Head of caudate nucleus (tissue), 42 donors: ENCODE data around the gene ITPR3.
"Not testable (repeated sequence)": the region's sequence is repeated elsewhere in the genome, so short reads cannot be mapped to it uniquely, and the experiment has no call there.

Source experiments
- DNase-seq, 42 donors: peaks; one replicate each; pipeline versions ENCODE4 v3.0.0 to v3.0.0-alpha.2; 2020 to 2021; ENCODE audit warnings: mixed read lengths in 7 of 42
- intact Hi-C: fragments of 100-400 bp; cut with DNase I; formaldehyde crosslinking; loops from one replicate; pipeline ENCODE4 v1.15.0; 2022

The ITPR3 gene

DNA sequence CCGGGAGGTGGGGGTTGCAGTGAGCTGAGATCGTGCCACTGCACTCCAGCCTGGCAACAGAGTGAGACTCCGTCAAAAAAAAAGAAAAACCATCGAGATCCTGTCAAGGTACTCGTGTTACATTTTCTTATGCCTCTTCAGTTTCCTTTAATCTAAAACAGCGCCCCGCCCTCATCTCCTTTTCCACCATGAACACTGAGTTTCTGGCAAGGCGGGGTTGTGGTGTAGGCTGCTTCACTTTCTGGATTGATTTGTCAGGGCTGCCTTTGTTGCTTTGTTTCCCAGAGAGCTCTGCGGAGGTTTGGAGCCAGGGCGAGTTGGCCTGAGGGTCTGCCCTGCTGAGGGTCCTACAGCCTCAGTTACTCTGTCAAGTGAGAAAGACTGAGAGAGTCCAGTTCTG is 8.9 kb downstream of the ITPR3 start:
- DNase-seq = peak in 26 of 42 donors; percentile 23 to 82 (median 42)
- intact Hi-C loops = loop anchor here (5.0 kb wide), 1 partner anchor 43 kb away; no protein-coding TSS in a partner anchor

DNA sequence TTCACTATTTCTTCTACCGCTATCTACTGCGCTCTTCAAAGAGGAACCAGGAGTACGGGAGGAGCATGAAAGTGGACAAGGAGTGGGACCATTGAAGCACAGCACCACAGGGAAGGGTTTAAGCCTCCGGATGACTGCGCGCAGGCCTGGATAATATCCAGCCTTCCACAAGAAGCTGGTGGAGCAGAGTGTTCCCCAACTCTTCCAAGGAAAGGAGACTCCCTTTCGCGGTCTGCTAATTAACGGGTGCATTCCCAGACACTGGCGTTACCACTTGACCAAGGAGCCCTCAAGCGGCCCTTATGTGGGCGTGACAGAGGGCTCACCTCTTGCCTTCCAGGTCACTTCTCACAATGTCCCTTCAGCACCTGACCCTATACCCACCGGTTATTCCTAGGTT is 10.4 kb downstream of the ITPR3 start:
- DNase-seq = not testable (repeated sequence)
- intact Hi-C loops = loop anchor here (5.0 kb wide), 1 partner anchor 44 kb away; no protein-coding TSS in a partner anchor

DNA sequence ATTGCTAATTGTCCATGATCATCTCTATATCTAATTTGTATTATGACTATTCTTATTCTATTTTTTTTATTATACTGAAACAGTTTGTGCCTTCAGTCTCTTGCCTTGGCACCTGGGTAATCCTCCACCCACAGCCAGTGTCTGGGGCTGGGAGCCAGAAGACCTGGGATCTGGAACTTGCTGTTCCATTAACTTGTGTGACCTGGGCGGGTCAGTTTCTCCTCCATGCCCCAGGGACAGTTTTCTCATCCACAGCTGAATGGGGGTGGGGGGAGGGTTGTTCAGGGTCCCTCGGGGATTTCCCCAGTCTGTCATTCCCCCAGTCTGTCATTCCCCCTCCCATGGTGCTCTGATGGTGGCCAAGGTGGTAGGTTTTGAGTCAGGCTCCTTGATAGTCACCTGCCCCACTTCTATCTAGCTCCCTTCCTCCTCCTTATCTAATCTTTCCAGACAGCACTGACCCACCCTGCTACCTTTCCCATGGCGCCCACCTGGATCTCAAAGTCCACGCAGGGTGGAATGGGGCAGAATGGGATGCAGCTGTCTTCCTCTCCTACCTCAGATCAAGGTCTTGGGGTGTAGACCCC is 10.9 kb downstream of the ITPR3 start:
- no peak for DNase-seq
- intact Hi-C loops = loop anchor here (5.0 kb wide), 1 partner anchor 45 kb away; no protein-coding TSS in a partner anchor

DNA sequence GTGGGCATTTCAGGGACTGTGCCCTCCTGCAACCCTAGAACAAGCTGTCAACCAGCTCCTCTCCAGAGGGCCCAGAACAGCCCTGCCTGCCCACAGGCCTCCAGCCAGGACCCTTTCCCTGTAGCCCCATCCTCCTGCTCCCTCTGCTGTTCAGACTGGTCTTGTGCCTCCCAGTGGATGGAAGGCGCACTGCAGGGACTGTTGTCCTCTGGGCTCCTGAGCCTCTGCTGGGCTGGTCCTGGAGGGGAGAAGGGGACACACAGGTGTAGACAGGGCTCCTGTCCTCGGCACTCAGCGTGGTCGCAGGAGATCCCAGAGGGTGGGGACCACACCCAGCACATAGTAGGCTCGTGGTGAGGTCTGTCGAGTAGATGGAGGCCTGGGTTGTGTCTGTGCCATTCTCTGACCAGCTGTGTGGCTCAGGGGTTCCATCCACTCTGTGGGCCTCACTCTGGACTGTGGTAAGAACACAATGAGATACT is 11.5 kb downstream of the ITPR3 start:
- peak in 32 of 42 donors; percentile 27 to 82 (median 50) for DNase-seq
- intact Hi-C loops = loop anchor here (5.0 kb wide), 1 partner anchor 45 kb away; no protein-coding TSS in a partner anchor

DNA sequence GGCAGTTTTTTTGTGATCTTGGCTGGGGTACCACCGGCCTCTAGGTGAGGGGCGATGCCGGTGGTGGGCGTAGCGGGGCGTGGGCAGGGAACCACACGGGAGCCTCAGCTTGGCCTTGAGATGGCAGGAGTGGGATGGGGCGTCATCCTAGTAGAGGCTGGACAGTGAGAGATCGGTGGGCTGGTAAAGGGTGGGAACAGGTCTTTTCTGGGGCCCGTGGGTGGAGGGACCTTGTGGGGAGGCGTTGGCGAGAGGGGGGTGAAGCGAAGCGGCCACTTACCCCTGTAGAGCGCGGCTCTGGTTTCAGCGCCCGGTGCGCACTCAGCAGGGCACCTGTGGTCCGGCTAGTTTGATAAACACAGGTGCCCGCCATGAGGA is 12.0 kb downstream of the ITPR3 start:
- DNase-seq = no peak
- intact Hi-C loops = loop anchor here (5.0 kb wide), 1 partner anchor 46 kb away; no protein-coding TSS in a partner anchor

GRCh38 chr6:33633462-33634158 is 12.5 kb downstream of the ITPR3 start:
- peak in 36 of 42 donors; percentile 7 to 79 (median 44) for DNase-seq

DNA sequence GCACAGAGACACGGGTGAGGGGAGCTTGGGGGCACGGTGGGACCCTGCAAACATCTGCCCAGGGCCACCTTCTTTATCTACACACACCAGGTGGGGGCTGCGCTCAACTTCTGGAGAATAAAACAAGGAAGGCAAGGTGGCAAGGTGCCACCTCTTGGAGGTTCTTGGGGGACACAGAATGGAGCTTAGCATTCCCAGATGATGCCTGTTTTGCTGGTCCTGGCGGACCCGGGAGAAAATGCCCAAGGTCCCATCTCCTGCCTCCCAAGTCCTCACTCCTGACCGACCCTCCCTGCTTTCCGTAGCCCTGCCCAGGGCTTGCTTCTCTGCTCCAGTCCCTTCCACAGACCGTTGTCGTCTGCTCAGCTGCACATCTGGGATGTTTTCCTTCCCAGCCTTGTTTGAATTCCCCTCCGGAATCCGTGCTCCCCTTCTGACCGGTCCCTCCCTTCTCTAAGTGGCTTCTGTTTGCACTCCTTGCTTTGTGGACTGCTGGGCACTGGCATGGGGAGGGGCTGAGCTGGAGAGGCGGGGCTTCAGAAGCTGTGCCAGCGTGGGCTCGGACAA is 13.1 kb downstream of the ITPR3 start:
- intact Hi-C loops = loop anchor here (5.0 kb wide), 1 partner anchor 47 kb away; no protein-coding TSS in a partner anchor
- DNase-seq = no peak

More at GRCh38 chr6:33633462-33634158, 12.5 kb downstream of the ITPR3 start:
- intact Hi-C loops = loop anchor here (5.0 kb wide), 1 partner anchor 46 kb away; no protein-coding TSS in a partner anchor

DNA sequence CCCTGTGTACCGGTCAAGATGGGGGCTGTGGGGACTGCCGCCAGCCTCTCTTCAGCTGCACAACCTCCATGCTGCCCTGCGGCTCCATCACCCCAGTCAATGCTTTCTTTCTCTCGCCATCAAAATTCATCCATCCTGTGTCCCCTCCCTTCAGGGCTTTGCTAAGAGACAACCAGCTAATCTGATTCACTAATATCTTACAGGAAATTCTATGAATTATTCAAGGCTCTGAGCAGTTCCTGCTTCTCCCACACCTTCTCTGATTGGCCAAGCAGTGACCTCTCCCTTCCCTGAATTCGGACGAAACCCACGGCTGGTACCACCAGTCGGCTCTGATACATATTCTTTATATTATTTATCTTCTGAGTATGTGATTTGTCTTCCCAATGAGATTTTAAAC is 13.8 kb downstream of the ITPR3 start:
- intact Hi-C loops = loop anchor here (5.0 kb wide), 1 partner anchor 48 kb away; no protein-coding TSS in a partner anchor
- no peak for DNase-seq

DNA sequence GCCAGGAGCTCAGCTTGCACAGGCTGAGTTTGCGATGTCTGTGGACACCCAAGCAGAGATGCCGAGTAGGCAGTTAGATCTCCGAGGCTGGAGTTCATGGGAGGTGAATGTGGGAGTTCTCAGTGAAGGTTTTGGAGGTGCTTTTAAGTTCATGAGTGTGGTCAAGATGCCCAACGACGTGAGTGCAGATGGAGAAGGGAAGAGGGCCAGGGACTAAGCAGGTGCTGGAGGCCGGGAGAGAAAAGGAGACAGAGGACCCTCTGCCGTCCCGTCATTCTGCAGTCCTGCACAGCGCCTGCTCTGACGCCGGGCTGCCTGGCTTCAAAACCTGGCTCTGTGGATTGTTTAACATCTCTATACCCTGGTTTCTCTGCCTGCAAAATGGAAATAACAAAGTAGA is 15.5 kb downstream of the ITPR3 start:
- intact Hi-C loops = no loop called here

GRCh38 chr6:33638556-33638955 is 17.4 kb downstream of the ITPR3 start:
- intact Hi-C loops = no loop called here
- no peak for DNase-seq

More for the DNA sequence above, 15.5 kb downstream of the ITPR3 start:
- DNase-seq = no peak

DNA sequence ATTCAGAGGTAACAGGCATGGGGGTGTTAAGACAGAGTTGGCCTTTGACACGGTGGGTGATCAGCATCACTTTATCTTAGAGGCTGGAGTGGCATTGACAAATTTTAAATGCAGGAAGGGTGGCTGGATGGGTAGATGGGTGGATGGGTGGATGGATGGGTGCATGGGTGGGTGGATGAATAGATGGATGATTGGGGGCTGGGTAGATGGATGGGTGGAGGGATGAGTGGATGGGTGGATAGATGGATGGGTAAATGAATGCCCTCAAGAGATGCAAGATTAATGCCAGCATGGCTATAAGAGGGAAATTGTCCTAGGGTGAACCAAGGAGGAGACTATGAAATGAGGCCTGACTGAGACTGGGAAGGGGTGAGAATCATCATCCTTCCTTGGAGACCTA is 18.4 kb downstream of the ITPR3 start:
- intact Hi-C loops = no loop called here

DNA sequence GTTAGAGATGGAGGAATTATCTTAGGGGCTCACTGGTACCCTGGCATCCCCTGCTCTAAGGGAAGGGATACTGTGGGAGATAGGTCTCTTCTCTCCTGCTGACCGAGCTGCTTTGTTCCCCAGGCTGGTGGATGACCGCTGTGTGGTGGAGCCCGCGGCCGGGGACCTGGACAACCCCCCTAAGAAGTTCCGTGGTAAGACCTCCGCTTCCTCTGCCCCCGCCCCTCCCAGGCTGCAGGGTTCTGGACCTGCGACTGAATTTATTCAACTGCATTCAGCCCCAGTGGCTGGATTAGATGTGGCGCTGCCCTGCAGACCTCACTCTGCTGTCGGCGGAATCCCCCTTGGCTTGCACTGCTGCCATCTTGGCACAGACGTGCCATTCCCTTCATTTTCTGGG is 19.2 kb downstream of the ITPR3 start:
- intact Hi-C loops = no loop called here
- DNase-seq = no peak

More for the DNA sequence above, 18.4 kb downstream of the ITPR3 start:
- no peak for DNase-seq

GRCh38 chr6:33641144-33641543 is 20.0 kb downstream of the ITPR3 start:
- intact Hi-C loops = no loop called here
- no peak for DNase-seq

DNA sequence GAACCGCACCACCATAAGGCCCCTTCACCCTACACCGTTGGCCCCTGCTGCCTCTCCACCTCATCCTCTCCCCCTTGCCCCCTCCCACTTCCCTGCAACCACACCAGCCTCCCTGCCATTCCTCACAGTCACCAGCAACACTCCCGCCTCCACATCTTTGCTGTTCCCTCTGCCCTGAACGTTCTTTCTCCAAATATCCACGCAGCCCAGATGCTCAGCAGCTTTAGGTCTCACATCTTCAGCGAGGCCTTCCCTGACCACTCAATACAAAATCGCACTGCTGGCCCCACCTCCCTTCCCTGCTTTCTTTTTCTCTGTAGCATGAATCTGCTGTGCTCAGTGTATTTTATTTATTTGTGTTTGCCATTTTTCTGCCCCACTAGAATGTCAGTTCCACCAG is 20.5 kb downstream of the ITPR3 start:
- intact Hi-C loops = no loop called here
- DNase-seq = no peak

GRCh38 chr6:33642897-33643296 is 21.8 kb downstream of the ITPR3 start:
- DNase-seq = no peak
- intact Hi-C loops = no loop called here

DNA sequence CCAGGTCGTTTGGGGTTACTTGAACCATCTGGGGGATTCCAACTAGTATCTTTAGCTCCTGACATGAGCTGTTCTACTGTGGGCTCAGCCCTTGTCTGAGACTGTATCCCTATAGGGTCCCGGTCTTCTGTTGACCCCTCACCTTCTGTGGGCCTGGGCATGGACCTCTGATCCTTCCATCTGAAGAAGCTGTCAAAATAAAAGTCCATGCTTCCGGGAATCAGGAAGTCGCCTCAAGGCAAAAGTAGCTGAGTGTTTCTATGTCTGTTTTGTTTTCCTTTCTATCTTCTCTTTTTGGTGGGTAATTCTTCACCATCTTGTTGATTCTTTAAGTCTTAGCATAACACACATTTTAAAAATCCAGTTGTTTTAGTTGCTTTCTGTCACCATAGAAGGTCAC is 30.3 kb downstream of the ITPR3 start:
- intact Hi-C loops = no loop called here
- no peak for DNase-seq

DNA sequence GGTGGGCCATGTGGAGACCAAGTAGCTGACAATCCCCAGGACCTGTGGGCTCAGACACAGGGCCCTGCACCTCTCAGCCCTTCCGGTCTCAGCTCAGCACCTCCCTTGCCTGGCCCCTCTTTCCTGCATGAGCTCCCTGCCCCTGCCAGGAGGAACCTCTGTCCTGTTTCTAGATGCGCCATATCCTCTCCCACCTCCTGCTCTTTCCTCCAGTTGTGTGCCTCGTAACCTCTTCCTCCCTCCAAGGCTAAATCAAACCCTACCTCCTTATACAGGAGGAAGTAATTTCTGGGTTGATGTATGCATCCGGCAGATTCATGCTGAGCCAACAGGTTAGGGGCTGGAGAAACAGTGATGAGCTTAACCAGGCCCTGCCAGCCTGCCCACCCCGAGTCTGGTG is 30.9 kb downstream of the ITPR3 start:
- DNase-seq = no peak
- intact Hi-C loops = no loop called here

DNA sequence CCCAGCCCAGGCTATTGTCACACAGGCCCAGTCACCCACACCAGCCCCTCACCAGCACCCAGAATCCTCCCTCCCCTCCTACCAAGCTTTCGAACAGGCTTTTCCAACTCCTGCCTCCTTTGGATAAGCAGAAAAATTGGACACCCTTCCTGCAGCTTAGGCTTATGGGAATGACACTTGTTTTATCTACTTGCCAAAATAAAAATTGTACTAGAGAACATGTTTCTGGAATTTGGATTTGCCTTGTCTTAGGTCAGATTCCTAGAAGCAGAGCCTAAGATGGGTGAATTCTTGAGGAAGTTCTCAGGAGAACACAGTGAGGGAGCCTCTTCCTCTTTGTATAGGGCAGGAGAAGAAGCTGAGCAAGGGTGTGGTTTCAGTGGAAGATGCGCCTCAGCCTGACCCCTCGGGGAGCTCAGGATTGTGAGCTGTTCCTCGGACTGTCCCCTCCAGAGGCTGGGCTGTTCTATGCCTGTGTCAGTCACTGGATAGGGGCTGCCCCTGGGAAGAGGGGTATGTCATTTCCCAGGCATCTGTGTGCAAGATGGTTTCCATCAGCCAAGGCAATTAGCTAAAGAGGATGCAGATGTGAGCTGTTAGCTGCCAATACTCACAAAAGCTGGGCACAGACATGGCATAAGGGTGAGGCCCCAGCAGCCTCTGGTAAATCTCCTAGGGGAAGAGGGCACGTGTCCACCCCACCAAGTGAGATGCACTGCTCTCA is 33.9 kb downstream of the ITPR3 start:
- DNase-seq = peak in 1 of 42 donors; percentile 6
- intact Hi-C loops = no loop called here

GRCh38 chr6:33656844-33657243 is 35.7 kb downstream of the ITPR3 start:
- intact Hi-C loops = no loop called here
- DNase-seq = no peak
